NCI-H446 (cell line): Measurements from ENCODE around the gene PAFAH1B1.

Experiments
- DNase-seq, 2 experiments: peaks; one replicate each; lab custom pipeline; 2025; lab: John Stamatoyannopoulos, UW

Gene PAFAH1B1

GRCh38 chr17:2722611-2723010 lies 129.2 kb downstream of the PAFAH1B1 start:
- no peak for DNase-seq

- DNase-seq = no peak
Measured at GRCh38 chr17:2723505-2723996, 130.1 kb downstream of the PAFAH1B1 start.

GRCh38 chr17:2723997-2724783 lies 130.7 kb downstream of the PAFAH1B1 start:
- DNase-seq = no peak

GRCh38 chr17:2724784-2725164 lies 131.3 kb downstream of the PAFAH1B1 start:
- no peak for DNase-seq

- DNase-seq = no peak
Measured at GRCh38 chr17:2730764-2731353, 137.4 kb downstream of the PAFAH1B1 start.

GRCh38 chr17:2731807-2732206 lies 138.4 kb downstream of the PAFAH1B1 start:
- DNase-seq = no peak

GRCh38 chr17:2734939-2735338 lies 141.5 kb downstream of the PAFAH1B1 start:
- no peak for DNase-seq
